ENCODE measurements around the gene OMG. TPM values are rescaled to one million over a fixed set of nuclear protein-coding genes. Genes with fewer than 3 reads are reported as not detected.

OMG gene
- total and polyA plus RNA-seq, 7 experiments from 2014 or later = 0.41 to 1.0 (median 0.81) TPM; not detected in 2

DNA sequence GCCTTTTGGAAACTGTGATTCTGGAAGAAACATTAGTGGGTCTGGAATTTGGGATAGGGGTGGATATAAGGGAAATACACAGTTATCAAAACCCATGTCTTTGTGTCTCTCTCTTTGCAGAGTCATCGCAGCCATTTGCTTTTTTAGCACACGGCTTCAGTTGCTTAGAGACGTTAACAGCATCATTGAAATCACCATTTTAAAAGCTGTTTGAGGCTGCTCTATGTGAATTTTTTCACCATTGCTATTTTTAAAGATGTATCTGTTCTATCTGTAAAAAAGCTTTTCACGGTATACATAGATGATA is 47.3 kb downstream of the OMG start:
- Histone ChIP-seq H3K27ac (ENCODE audit: low read depth, low read length) (no peak overlapping the region), H3K4me1 (ENCODE audit: control insufficient read depth in 2 of 2, insufficient read depth in 2 of 2, low read length in 2 of 2) (no peaks in the 10 kb centered on the region), H3K4me3 (ENCODE audit: low read length) (no peak overlapping the region), H3K27me3 (ENCODE audit: control insufficient read depth in 2 of 2, insufficient read depth in 2 of 2, low read length in 2 of 2) (no peaks in the 10 kb centered on the region), H3K36me3 (ENCODE audit: control insufficient read depth in 2 of 3, insufficient read depth in 3 of 3, low read length in 3 of 3) (no peaks in the 10 kb centered on the region), H3K9me3 (ENCODE audit: control insufficient read depth in 2 of 3, low read length in 3 of 3) (no peaks in the 10 kb centered on the region)
- Mint-ChIP-seq H3K4me1 (peaks cover 0 to 3% (median 0%) of the 10 kb centered on the region in 7 donors), H3K27me3 (no peaks in the 10 kb centered on the region), H3K36me3 (peaks cover 0 to 24% (median 4%) of the 10 kb centered on the region in 5 donors), H3K9me3 (no peaks in the 10 kb centered on the region), H3K4me3 (no peak overlapping the region), H3K27ac (no peak overlapping the region)
- DNase-seq (no peak), ATAC-seq (no peak)
- CTCF ChIA-PET = interaction anchor here (1.0 kb wide), 1 partner anchor 12 kb away, joined by 3 read pairs; no protein-coding TSS in a partner anchor
- intact Hi-C loops (cut with micrococcal nuclease) = no loop called here
- POLR2A ChIA-PET = no interaction called here

- H3K27ac ChIP-seq (ENCODE audit: low read depth, low read length) = no peak overlapping the region
- no peaks in the 10 kb centered on the region for H3K9me3 ChIP-seq (ENCODE audit: control insufficient read depth in 2 of 3, low read length in 3 of 3)
- H3K4me3 Mint-ChIP-seq = no peak overlapping the region
- no peaks in the 10 kb centered on the region for H3K9me3 Mint-ChIP-seq
- H3K27ac Mint-ChIP-seq = no peak overlapping the region
- no peak overlapping the region for H3K4me3 ChIP-seq (ENCODE audit: low read length)
- no peaks in the 10 kb centered on the region for H3K4me1 ChIP-seq (ENCODE audit: control insufficient read depth in 2 of 2, insufficient read depth in 2 of 2, low read length in 2 of 2)
- ChIA-PET POLR2A (no interaction called here), CTCF (no interaction called here)
- H3K4me1 Mint-ChIP-seq = peaks cover 0 to 3% (median 0%) of the 10 kb centered on the region in 7 donors
- intact Hi-C loops (cut with micrococcal nuclease) = no loop called here
- H3K27me3 ChIP-seq (ENCODE audit: control insufficient read depth in 2 of 2, insufficient read depth in 2 of 2, low read length in 2 of 2) = no peaks in the 10 kb centered on the region
- ATAC-seq = no peak
- H3K27me3 Mint-ChIP-seq = no peaks in the 10 kb centered on the region
- DNase-seq = no peak
- H3K36me3 ChIP-seq (ENCODE audit: control insufficient read depth in 2 of 3, insufficient read depth in 3 of 3, low read length in 3 of 3) = no peaks in the 10 kb centered on the region
- H3K36me3 Mint-ChIP-seq = peaks cover 0 to 24% (median 6%) of the 10 kb centered on the region in 5 donors
Observed at GRCh38 chr17:31248986-31249834, 47.8 kb downstream of the OMG start.

Other genes starting within 250 kb of the OMG start
- 10 to 100 TPM; 18.8 to 32.4 (median 21.2) TPM for gene NF1, start 202.3 kb downstream of the OMG start, total RNA-seq
- 10 to 100 TPM; 12.5 to 12.7 TPM for gene NF1, start 202.3 kb downstream of the OMG start, polyA plus RNA-seq
- gene EVI2B, start 16.8 kb upstream of the OMG start, total RNA-seq = 100 to 1,000 TPM in 3 of 5 experiments, 10 to 100 TPM in 2; 57.8 to 154 (median 134) TPM
- 10 to 100 TPM; 80.4 to 84.4 TPM for gene EVI2B, start 16.8 kb upstream of the OMG start, polyA plus RNA-seq
- gene EVI2A, start 24.4 kb upstream of the OMG start, total RNA-seq = 100 to 1,000 TPM in 2 of 5 experiments, 10 to 100 TPM in 3; 40.9 to 134 (median 60.2) TPM
- 10 to 100 TPM; 61.1 to 68.3 TPM for gene EVI2A, start 24.4 kb upstream of the OMG start, polyA plus RNA-seq
- 10 to 100 TPM; 33.6 to 82.4 (median 61.8) TPM for gene RAB11FIP4, start 94.4 kb upstream of the OMG start, total RNA-seq
- 10 to 100 TPM; 16.1 to 28.1 TPM for gene RAB11FIP4, start 94.4 kb upstream of the OMG start, polyA plus RNA-seq